HG02938 (cell line): Measurements from ENCODE around the gene ANKRD50.
A peak's percentile ranks its signal among the peaks of the same experiment; 100 is the strongest.

Source experiments
- ATAC-seq: cut with Tn5 transposase; IDR thresholded peaks from one replicate; pipeline ENCODE4 v1.9.1; 2021; ENCODE audit warnings: mild to moderate bottlenecking, moderate library complexity; ENCODE audit not compliant: unreplicated experiment

ANKRD50 gene

GRCh38 chr4:124640022-124640730, 72.4 kb downstream of the ANKRD50 start:
- no peak for ATAC-seq

GRCh38 chr4:124637321-124637720, 75.2 kb downstream of the ANKRD50 start:
- ATAC-seq, result no peak

DNA sequence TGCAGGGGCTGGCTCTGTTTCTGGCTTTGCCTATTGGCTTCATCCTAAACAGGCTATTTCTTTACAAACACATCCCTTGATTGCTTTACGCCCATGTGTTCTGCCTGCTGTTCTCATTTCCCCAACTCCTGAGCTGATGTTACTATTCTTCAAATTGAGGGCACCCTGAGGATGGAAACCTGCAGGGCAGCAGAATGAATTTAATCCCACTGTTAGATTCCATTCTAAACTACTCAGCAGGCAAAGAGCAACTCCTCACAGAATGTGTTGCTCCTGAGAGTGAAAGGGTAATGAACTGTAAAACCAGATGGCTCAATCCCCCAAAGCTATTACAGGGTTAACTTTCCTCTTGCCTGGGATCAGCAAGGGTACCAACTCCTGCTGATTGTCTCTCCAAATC, 75.7 kb downstream of the ANKRD50 start:
- ATAC-seq, result no peak

DNA sequence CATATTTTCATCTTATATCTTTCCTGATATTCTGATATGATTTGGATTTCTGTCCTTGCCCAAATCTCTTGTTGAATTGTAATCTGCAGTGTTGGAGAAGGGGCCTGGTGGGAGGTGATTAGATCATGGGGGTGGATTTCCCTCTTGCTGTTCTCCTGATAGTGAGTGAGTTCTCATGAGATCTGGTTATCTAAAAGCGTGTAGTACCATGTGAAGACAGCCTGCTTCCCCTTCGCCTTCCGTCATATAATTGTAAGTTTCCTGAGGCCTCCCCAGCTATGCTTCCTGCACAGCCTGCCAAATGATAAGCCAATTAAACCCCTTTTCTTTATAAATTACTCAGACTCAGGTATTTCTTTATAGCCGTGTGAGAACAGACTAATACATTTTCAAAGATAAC, 77.2 kb downstream of the ANKRD50 start:
- no peak for ATAC-seq

GRCh38 chr4:124633285-124633941, 79.1 kb downstream of the ANKRD50 start:
- ATAC-seq, result no peak

DNA sequence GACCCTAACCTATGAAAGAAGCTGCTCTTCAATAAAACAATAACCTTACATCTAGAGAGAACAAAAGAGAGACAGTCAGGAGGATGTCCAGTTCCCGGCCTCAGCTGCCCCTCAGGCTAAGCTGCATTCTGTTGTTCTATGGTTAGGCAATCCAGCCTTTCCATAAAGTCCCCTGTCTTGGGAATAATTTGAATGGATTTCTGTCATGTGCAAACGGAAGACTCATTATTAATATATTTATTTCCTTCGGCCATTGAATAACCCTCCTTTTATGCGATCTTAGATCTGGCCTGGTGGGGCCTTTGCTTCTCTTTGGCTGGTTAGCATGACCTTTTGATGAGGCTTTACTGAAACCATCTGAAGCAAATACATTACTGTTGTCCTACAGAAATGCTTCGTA, 80.1 kb downstream of the ANKRD50 start:
- no peak for ATAC-seq

DNA sequence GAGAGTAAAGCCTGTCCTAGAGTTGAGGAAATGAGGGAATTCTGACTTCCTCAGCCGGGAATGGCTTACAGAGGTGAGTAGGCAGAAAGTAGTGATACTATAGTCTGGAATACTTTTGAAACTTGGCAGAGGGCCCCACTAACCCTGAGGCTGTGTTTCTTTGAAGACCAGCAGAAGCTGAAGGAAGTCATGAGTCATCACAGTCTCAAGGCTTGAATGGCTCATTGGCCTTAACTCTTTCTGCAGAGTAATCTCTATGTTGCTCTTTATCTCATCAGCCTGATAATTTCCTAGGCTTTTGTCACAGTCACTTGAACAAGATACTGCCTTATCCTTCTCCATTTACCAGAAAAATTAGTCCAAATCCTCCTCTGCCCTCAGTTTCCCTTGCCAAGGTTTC, 80.8 kb downstream of the ANKRD50 start:
- peak; percentile 93 for ATAC-seq

DNA sequence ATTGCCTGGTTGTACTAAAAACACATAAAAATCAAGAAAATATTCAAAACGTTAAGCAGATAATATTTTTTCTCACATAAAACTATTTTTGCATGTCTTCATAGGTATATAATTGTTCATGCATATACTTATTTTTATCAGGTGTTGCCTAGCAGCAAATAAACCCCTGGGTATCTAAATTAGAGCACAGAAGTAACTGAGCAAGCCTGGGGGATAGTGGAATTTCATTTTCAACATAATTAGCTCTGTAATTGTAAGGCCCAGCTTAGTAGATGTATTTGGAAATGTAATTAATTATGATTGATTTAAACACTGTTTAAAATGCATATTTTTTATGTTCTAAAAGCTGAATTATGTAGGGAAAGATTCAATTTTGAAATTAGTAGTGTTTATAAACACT, 82.9 kb downstream of the ANKRD50 start:
- no peak for ATAC-seq
